NCI-H1694 treated with DMSO at 0.1 percent for 48 hours (cell line): ENCODE data around the gene FAM216A.
"Not testable (repeated sequence)": the region's sequence is repeated elsewhere in the genome, so short reads cannot be mapped to it uniquely, and the experiment has no call there.

Experiments used
- DNase-seq: peaks from one replicate; lab custom pipeline; 2025; lab: John Stamatoyannopoulos, UW

FAM216A gene

DNA sequence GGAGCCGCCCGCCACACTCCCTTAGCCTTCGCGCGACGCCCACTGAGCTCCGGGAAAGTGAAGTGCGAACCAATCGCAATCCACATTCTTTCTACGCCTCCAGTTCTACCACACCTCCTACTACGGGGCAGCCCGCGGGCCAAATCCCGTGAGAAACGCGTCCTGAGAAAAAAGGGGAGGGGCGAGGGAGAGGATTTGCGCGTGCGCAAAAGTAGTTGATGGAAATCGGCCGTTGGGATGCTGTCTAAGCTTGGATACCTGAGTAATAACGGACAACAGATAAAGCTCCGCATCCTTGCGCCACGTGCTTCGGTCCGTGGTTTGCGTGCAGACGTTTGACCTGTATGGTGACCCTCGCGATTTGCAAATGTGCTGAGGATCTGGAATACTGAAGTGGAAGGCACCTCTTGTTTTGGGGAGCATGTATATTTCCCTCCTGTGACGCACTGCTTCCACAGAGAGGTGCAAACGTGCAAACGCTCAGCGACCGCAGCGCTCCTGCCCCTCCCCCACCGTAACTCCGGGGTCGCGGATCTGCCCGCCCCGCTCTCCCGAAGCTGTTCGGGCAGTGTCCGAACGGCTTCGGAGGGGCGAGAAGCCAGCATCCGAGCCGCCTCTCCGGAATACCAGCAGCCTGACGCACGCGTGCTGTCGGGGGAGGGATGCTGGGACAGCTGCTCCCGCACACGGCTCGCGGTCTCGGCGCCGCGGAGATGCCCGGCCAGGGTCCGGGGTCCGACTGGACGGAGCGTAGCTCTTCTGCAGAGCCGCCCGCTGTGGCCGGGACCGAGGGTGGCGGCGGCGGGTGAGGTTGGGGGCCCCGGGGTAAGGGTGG, at the start of gene FAM216A, which contains the start of gene GPN3:
FAM216A (plus strand) TSS at position 632 of the 835 bp plus-strand sequence; CDS start at position 663, 31 bp downstream.
GPN3 (minus strand) TSS at position 44 of the 835 bp plus-strand sequence. CDS start 54 bp downstream, outside the sequence.
- peak; percentile 94 for DNase-seq

GRCh38 chr12:110420644-110421043, 48.0 kb upstream of the FAM216A start:
- DNase-seq, result not testable (repeated sequence)

DNA sequence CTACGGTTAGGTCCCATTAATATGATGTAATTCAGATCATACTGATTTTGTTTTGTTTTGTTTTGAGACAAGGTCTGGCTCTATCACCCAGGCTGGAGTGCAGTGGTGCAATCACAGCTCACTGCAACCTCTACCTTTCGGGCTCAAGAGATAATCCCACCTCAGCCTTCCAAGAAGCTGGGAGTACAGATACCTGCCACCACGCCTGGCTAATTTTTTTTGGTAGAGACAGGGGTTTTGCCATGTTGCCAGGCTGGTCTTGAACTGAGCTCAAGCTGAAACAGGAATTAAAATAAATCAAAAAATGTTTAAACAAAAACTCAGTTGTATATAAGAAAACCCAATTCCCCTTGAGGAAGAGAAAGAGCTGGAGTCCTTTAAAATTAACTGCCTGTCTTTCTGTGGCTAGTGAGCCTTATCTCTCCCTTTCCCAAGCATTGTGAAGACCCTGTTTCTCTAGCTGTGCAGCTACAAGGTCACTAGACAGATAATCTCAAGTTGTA, 47.4 kb upstream of the FAM216A start:
- no peak for DNase-seq

- no peak for DNase-seq
These were observed 46.9 kb upstream of the FAM216A start for GRCh38 chr12:110421701-110422100.

DNA sequence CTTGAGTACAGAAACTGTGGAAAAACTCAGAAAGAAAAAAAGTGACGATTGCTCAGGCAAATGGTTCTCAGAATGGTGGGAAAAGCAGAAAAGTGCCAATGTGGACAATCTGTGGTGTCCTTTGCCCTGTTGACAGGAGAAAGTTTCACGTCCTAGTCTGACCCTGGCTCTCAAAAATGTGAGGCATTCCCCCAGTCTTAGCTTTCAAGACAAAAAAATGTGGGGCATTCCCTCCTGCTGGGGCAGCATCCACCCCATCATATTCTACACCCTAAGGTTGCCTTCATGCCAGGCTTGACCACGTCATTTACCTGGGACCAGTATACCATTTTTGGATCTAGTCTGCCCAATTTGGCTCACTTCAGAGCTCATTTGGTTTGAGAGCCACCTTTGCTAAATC, 44.4 kb upstream of the FAM216A start:
- DNase-seq, result no peak

DNA sequence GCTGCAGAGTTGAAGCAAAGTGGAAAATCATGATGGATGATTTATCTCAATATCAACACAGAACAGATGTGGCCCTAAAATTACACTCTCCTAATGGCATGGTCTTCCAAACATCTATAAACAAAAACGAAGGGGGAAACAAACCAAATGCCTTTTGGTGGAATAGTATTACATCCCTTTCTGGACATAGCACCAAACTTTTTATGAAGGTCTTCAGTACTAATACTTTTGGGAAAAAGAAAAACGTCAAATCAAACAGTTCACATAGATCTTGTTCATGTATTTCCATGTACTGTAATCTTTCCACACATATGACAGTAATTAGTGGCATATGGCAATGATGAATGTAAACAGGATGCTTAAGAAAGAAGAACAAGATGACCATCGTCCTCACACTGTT, 42.2 kb upstream of the FAM216A start:
- peak; percentile 16 for DNase-seq

DNA sequence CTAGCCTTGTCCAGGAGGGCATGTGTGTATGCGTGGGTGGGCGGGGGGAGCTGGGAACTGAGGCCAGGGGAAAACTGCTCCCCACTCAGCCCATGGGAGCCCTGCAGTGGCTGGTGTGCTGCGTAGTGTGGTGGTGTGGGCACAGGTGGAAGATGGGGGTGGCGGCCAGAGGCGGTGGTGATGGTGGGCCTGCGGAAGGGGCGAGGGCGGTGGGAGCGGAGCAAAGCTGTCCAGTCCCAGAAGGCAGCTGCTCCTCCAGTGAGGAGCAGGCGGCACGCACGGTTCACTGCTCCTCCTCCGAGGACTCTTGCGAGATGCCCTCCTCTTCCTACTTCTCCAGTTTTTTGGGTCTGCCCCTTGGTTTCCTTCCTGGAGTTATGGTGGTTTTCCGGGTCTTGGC, 39.0 kb upstream of the FAM216A start:
- not testable (repeated sequence) for DNase-seq

DNA sequence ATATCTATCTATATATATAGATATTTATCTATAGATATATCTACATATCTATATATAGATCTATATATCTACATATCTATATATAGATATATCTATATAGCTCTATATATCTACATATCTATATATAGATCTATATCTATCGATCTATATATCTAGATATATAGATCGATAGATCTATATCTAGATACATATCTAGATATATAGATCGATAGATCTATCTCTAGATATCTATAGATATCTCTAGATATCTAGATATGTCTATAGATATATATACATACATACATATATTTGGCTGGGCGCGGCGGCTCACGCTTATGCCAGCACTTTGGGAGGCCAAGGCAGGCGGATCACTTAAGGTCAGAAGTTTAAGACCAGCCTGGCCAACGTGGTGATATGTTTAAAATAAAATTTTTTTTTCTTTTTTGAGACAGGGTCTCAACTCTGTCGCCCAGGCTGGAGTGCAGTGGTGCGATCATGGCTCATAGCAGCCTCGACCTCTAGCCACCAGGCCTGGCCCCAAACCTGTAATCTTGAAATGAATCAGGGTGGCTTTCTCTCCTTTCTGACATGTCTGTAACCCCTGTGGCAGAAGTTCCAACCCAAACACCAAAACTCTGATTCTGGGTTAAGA, 36.6 kb upstream of the FAM216A start:
- DNase-seq, result no peak

GRCh38 chr12:110436231-110436630, 32.4 kb upstream of the FAM216A start:
- no peak for DNase-seq

DNA sequence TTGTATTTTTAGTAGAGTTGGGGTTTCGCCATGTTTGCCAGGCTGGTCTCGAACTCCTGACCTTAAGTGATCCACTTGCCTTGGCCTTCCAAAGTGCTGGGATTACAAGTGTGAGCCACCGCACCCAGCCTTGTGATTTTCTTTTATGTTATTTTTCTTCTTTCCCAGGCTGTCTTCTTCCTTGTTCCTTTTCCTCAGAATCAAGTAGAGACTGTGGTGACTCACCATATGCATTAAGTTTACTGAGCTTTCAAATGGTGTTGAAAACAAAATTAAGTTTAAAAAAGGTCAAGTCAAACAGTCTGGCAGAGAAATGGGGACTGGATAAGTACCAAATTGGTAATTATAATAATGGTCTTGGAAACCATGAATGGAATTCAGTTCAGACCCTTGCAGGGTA, 24.2 kb upstream of the FAM216A start:
- DNase-seq, result no peak

DNA sequence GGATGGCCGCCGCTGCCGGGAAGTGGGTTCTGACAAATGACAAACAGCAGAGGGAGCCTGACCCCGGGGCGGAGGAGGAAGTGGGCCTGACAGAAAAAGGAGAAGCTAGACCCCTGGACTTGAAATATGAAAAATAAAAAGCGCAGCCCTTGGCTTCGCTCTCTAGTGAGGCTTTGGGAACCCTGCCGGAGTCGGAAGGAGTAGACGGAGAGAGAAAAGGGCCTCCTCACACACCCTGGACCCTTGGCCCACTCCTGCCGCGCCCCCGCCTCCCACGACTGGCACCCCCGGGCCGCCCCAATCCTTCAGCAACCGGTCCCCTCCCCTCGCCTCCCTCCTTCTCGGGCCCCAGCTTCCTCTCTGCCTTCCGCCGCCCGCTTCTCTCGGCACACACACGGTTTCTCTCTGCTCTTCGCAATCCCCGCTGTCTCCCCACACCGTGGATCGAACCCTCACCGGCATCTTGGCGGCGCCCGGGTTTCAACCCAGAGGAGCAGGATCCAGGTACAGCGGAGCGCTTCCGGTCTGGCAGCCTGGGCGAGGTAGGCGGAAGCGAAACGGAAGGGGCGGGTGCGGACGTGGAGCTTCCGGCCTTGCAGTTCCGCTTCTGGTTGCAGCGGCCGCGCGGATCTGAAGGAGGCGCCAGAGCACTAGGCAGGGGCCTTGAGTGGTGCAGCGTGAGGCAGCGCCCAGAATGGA, 18.7 kb upstream of the FAM216A start, which contains the start of gene ARPC3:
ARPC3 (minus strand) TSS at position 539 of the 699 bp plus-strand sequence; CDS start at position 462, 77 bp downstream.
- peak; percentile 77 for DNase-seq

GRCh38 chr12:110451263-110451662, 17.4 kb upstream of the FAM216A start:
- no peak for DNase-seq

DNA sequence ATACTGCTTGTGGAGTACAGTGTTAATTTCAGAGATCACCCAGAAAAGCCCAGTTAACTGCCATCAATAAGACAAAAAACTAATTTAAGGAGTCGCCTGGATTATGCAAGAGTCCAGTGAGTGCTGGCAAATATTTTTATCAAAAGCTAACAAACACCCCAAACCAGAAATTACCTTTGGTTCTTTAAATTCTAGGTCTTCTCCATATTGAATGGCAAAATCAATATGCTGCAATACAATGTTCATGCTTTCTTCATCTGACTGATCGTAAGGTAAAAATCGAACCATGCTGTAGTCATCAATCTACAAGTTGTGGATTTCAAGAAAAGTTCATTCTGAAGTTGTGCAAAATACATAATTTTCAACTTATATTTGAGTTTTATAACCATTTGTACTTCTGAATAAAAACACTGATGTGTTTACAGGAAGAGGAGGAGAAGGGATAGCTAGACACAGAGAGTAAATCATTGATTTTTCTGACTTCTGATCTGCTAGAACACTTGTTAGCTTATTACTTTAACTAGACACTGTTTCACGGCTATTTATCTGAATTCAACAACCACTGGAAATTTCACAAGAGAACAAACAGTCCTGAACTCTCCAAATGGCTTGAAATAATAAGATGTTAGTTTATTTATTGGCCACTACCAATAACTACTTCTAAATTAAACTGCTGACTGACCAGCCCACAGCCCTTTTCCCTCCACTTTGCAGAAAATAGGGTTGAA, 14.9 kb upstream of the FAM216A start:
- no peak for DNase-seq

DNA sequence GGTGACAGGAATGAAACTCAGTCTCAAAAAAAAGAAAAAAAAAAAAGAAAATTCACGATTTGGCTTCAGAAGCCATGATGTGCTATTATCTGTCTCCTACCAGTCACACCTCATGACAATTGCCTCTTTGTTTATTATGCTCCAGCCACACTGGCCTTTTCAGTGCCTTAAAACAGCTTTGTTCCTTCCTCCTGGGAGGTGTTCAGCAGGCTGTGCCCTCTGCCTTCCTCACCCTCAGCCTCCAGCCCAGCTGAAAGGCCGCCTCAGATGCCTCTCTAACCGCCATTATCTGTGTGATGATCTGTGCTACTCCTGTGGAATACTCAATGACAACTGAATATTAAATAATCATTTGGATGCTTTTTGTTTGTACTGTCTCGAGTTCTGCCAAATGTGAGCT, 9.9 kb upstream of the FAM216A start:
- no peak for DNase-seq

- not testable (repeated sequence) for DNase-seq
These were observed 7.5 kb upstream of the FAM216A start for GRCh38 chr12:110461189-110461588.

DNA sequence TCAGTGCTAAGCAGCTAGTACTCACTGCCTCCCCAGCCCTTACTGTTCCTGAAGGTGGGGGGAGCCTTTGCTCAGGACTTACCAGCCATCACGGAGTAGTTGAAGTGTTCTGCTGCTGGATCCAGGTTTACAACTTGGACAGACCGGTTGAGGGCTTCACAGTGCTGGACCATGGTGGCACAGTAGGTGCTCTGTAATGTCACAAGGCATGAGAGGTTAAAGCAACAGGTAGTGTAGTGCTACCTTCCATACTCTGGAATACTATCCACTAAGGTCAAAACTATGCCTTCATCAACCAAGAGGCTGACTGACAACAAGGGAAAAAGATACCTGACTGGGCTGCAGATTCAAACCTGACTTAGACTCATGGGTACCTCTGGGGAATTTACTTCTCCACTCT, 3.6 kb upstream of the FAM216A start:
- no peak for DNase-seq

- DNase-seq, result not testable (repeated sequence)
These were observed 2.9 kb upstream of the FAM216A start for GRCh38 chr12:110465765-110466164.

- no peak for DNase-seq
These were observed 1.9 kb upstream of the FAM216A start for GRCh38 chr12:110466791-110467190.

GRCh38 chr12:110467847-110468213, 815 bp upstream of the FAM216A start:
- no peak for DNase-seq

DNA sequence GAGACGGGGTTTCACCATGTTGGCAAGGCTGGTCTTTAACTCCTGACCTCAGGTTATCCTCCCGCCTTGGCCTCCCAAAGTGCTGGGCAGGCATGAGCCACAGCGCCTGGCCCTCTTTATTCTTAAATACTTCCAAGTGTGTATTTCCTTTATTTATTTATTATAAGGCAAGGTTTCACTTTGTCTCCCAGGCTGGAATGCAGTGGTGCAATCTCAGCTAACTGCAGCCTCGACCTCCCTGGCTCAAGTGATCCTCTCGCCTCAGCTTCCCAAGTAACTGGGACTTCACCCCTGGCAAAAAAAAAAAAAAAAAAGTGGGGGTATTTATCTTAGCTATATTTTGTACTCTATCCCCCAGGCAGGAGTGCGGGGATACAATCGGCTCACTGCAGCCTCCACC, 6.8 kb downstream of the FAM216A start:
- no peak for DNase-seq

DNA sequence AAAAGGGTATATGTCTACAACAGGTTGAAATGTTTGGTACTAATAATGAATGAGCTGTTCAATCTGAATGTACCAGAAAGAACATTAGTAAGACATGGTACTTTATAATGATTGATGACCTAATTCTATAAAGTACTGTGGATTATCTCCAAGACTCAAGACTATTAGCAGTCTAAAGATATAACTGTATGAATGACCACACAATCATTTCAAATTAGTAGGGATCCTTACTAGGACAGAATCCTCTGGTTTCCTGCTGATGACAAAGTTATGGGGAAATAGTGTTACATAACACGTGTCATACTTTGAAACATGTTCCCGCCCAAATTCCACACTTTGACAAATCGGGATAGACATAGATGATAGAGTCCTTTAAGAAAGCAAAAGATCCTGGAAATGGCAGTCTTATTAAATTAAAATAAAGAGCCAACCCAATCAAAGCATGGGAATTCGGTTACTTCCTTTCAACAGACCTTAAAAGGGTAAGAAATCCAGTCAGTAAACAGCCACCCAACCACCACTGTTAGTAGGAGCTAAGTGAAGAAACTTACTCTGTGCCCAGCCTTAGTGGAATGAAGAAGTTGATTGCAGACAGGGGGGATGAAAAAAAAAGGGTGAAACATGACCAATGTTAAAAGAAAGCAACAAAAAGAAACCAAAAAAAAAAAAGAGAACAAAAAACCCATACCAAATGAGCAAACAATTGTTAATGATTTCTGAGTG, 30.5 kb downstream of the FAM216A start:
- DNase-seq, result no peak
